A549 (cell line): Measurements from ENCODE around the gene TRNP1. TPM values are rescaled to one million over a fixed set of nuclear protein-coding genes. Genes with fewer than 3 reads are reported as not detected.
A peak's percentile ranks its signal among the peaks of the same experiment; 100 is the strongest.

Experiments
- ATAC-seq, 2 experiments: fragments of 200-7000 bp in 1 of 2; fragments of >200 bp in 1 of 2; cut with Nextera tagmentation in 1 of 2; cut with Tn5 transposase in 1 of 2; 3 replicates each; pipeline versions ENCODE4 v1.8.0 to v1.9.1; 2018 to 2020; ENCODE audit warnings: mild to moderate bottlenecking in 1 of 2, moderate library complexity in 1 of 2
- CTCF ChIA-PET: fragments of 300-600 bp; sonication (Branson Sonifier 250); formaldehyde crosslinking; extraction: SDS; loops from one replicate; lab custom pipeline; 2021; ENCODE audit warnings: antibody characterized with exemption, inconsistent platforms; lab: Yijun Ruan, JAX
- POLR2A ChIA-PET: fragments of 350-600 bp; formaldehyde crosslinking; extraction: SDS; loops from one replicate; lab custom pipeline; 2021; ENCODE audit warnings: antibody characterized with exemption, inconsistent platforms; lab: Yijun Ruan, JAX
- DNase-seq, 2 experiments: peaks; one replicate each; pipeline versions ENCODE4 v3.0.0 to v3.0.0-alpha.2; 2011 to 2016; ENCODE audit warnings: low read depth in 1 of 2, low spot score in 1 of 2
- FAIRE-seq: peaks from 2 replicates; lab custom pipeline; 2011; peaks lifted over from hg19 to GRCh38; lab: Jason Lieb, UNC
- H3K27ac ChIP-seq, 2 experiments: fragments of >200 bp; sonication (Bioruptor Twin); formaldehyde crosslinking; 3 replicates each; pipeline ENCODE4 v1.5.1; 2016 to 2017
- H3K4me1 ChIP-seq: fragments of >200 bp; sonication (Bioruptor Twin); formaldehyde crosslinking; 3 replicates; pipeline ENCODE4 v1.6.1; 2016
- H3K4me2 ChIP-seq: fragments of >200 bp; sonication (Bioruptor Twin); formaldehyde crosslinking; 3 replicates; pipeline ENCODE4 v1.6.1; 2016
- H3K4me3 ChIP-seq: fragments of >200 bp; sonication (Bioruptor Twin); formaldehyde crosslinking; 3 replicates; pipeline ENCODE4 v1.5.1; 2016
- H3K9me3 ChIP-seq: fragments of >200 bp; sonication (Bioruptor Twin); formaldehyde crosslinking; 3 replicates; pipeline ENCODE4 v1.6.1; 2016
- ATOH8 ChIP-seq: fragments of 250-450 bp; sonication (Bioruptor Pico); IDR thresholded peaks from 2 replicates; pipeline ENCODE4 v1.5.0; 2020; ENCODE audit warnings: low read depth, mild to moderate bottlenecking, moderate library complexity
- BCL3 ChIP-seq: fragments of >200 bp; sonication (Bioruptor Twin); formaldehyde crosslinking; IDR thresholded peaks from 3 replicates; pipeline ENCODE4 v1.6.1; 2016
- BHLHE40 ChIP-seq: IDR thresholded peaks from 2 replicates; pipeline ENCODE4 v1.6.1; 2012; ENCODE audit warnings: low read depth, low read length, inconsistent platforms
- CEBPB ChIP-seq, 2 experiments: fragments of >200 bp in 1 of 2; sonication (Bioruptor Twin) in 1 of 2; formaldehyde crosslinking in 1 of 2; IDR thresholded peaks; 2 replicates each; pipeline ENCODE4 v1.6.1; 2012 to 2016
- CHD2 ChIP-seq: fragments of 150-350 bp; IDR thresholded peaks from 2 replicates; pipeline ENCODE4 v1.6.1; 2014; ENCODE audit warnings: low read length; ENCODE audit not compliant: partially characterized antibody
- CHD4 ChIP-seq: fragments of 200-600 bp; sonication (generic); IDR thresholded peaks from 2 replicates; pipeline ENCODE4 v1.6.1; 2016; ENCODE audit warnings: antibody characterized with exemption, mild to moderate bottlenecking, borderline replicate concordance
- EHF ChIP-seq: fragments of 250-450 bp; sonication (Bioruptor Pico); IDR thresholded peaks from 2 replicates; pipeline ENCODE4 v1.5.0; 2020; ENCODE audit warnings: mild to moderate bottlenecking
- EHMT2 ChIP-seq: fragments of 200-600 bp; sonication (generic); IDR thresholded peaks from 2 replicates; pipeline ENCODE4 v1.6.1; 2016; ENCODE audit warnings: antibody characterized with exemption, low read depth, mild to moderate bottlenecking, moderate library complexity
- EP300 ChIP-seq, 2 experiments: fragments of >200 bp; sonication (Bioruptor Twin); formaldehyde crosslinking; IDR thresholded peaks; 2 replicates in 1 of 2; 3 replicates in 1 of 2; pipeline ENCODE4 v1.6.1; 2016 to 2017
- FOSB ChIP-seq: fragments of 250-450 bp; sonication (Bioruptor Pico); IDR thresholded peaks from 2 replicates; pipeline ENCODE4 v1.5.0; 2020; ENCODE audit warnings: mild to moderate bottlenecking, moderate library complexity
- FOXS1 ChIP-seq: fragments of 250-450 bp; sonication (Bioruptor Pico); IDR thresholded peaks from 2 replicates; pipeline ENCODE4 v1.5.0; 2020; ENCODE audit warnings: mild to moderate bottlenecking, moderate library complexity
- GATA3 ChIP-seq: IDR thresholded peaks from 2 replicates; pipeline ENCODE4 v1.6.1; 2012; ENCODE audit warnings: borderline replicate concordance
- HEYL ChIP-seq: fragments of 250-450 bp; sonication (Bioruptor Pico); IDR thresholded peaks from 2 replicates; pipeline ENCODE4 v1.8.0; 2021; ENCODE audit warnings: mild to moderate bottlenecking, moderate library complexity
- HOXA7 ChIP-seq: fragments of 250-450 bp; sonication (Bioruptor Pico); IDR thresholded peaks from 2 replicates; pipeline ENCODE4 v1.5.0; 2020; ENCODE audit warnings: mild to moderate bottlenecking, moderate library complexity
- JUN ChIP-seq, 2 experiments: fragments of >200 bp; sonication (Bioruptor Twin); formaldehyde crosslinking; IDR thresholded peaks; 2 replicates in 1 of 2; 3 replicates in 1 of 2; pipeline ENCODE4 v1.6.1; 2016 to 2017
- KDM1A ChIP-seq: fragments of 200-600 bp; sonication (generic); IDR thresholded peaks from 2 replicates; pipeline ENCODE4 v1.6.1; 2016; ENCODE audit warnings: low read depth, mild to moderate bottlenecking
- KDM5A ChIP-seq: fragments of 200-600 bp; sonication (generic); IDR thresholded peaks from 2 replicates; pipeline ENCODE4 v1.6.1; 2016; ENCODE audit warnings: antibody characterized with exemption, mild to moderate bottlenecking
- MAFK ChIP-seq: fragments of 450-650 bp; IDR thresholded peaks from 2 replicates; pipeline ENCODE4 v1.6.1; 2014; ENCODE audit not compliant: partially characterized antibody
- MAZ ChIP-seq: fragments of 150-350 bp; IDR thresholded peaks from 2 replicates; pipeline ENCODE4 v1.6.1; 2014; ENCODE audit warnings: antibody characterized with exemption, low read depth, low read length, borderline replicate concordance
- NFE2L2 ChIP-seq: fragments of 150-350 bp; conservative IDR thresholded peaks from 2 replicates; pipeline ENCODE4 v1.6.1; 2014; ENCODE audit warnings: low read length
- NPAS2 ChIP-seq: fragments of 250-450 bp; sonication (Bioruptor Pico); IDR thresholded peaks from 2 replicates; pipeline ENCODE4 v1.8.0; 2022; ENCODE audit warnings: mild to moderate bottlenecking, moderate library complexity, borderline replicate concordance
- NR3C1 ChIP-seq: fragments of >200 bp; sonication (Bioruptor Twin); formaldehyde crosslinking; IDR thresholded peaks from 3 replicates; pipeline ENCODE4 v1.6.1; 2017
- PHF8 ChIP-seq: fragments of 200-600 bp; sonication (generic); IDR thresholded peaks from 2 replicates; pipeline ENCODE4 v1.6.1; 2016; ENCODE audit warnings: low read depth, mild to moderate bottlenecking, antibody characterized with exemption, moderate library complexity, borderline replicate concordance
- POLR2A ChIP-seq: IDR thresholded peaks from 2 replicates; pipeline ENCODE4 v1.6.1; 2012; ENCODE audit warnings: mild to moderate bottlenecking, low read length
- RAD21 ChIP-seq, 2 experiments: fragments of >200 bp in 1 of 2; sonication (Bioruptor Twin) in 1 of 2; formaldehyde crosslinking in 1 of 2; IDR thresholded peaks in 1 of 2; conservative IDR thresholded peaks in 1 of 2; 2 replicates in 1 of 2; 3 replicates in 1 of 2; pipeline ENCODE4 v1.6.1; 2012 to 2018; ENCODE audit warnings: inconsistent platforms in 1 of 2
- RFX5 ChIP-seq: fragments of 450-650 bp; IDR thresholded peaks from 2 replicates; pipeline ENCODE4 v1.7.1; 2014; ENCODE audit warnings: antibody characterized with exemption, mild to moderate bottlenecking, moderate library complexity
- TFCP2L1 ChIP-seq: fragments of 250-450 bp; sonication (Bioruptor Pico); IDR thresholded peaks from 2 replicates; pipeline ENCODE4 v1.5.0; 2021; ENCODE audit warnings: mild to moderate bottlenecking
- TP53 ChIP-seq: fragments of 250-450 bp; sonication (Bioruptor Pico); IDR thresholded peaks from 2 replicates; pipeline ENCODE4 v1.5.0; 2021; ENCODE audit warnings: mild to moderate bottlenecking, moderate library complexity
- ZFP36 ChIP-seq: fragments of 450-650 bp; IDR thresholded peaks from 2 replicates; pipeline ENCODE4 v1.6.1; 2014; ENCODE audit warnings: borderline replicate concordance; ENCODE audit not compliant: partially characterized antibody
- WGBS: methylation state at CpG from one replicate; pipeline ENCODE4 v1.1.6; 2017; ENCODE audit errors: missing lambda C conversion rate; 5-methylcytosine and 5-hydroxymethylcytosine counted together
- polyA minus RNA-seq: library from RNA; depleted of rRNA, polyadenylated mRNA; stranded (reverse); fragments of >200 nt; gene quantifications from 2 replicates; pipeline ENCODE4 v1.2.3, GENCODE V29; 2011; rRNA and poly(A)+ RNA removed
- polyA plus RNA-seq, 4 experiments: library from polyadenylated mRNA; depleted of rRNA in 3 of 4; stranded (reverse); fragments of >200 nt; fragmentation: RNase III in 1 of 4; extraction: RNeasy Plus Mini Kit Qiagen cat#74134 plus additional on column Dnase treatment in 1 of 4; gene quantifications; 2 replicates in 3 of 4; 3 replicates in 1 of 4; pipeline ENCODE4 v1.2.3, GENCODE V29; 2011 to 2017
- TF ChIP-seq, protein P1 (sequence below): IDR thresholded peaks from 2 replicates; pipeline ENCODE4 v1.6.1; 2012
- TF ChIP-seq, protein P2 (sequence below): IDR thresholded peaks from 2 replicates; pipeline ENCODE4 v1.6.1; 2012

TRNP1 gene, protein sequence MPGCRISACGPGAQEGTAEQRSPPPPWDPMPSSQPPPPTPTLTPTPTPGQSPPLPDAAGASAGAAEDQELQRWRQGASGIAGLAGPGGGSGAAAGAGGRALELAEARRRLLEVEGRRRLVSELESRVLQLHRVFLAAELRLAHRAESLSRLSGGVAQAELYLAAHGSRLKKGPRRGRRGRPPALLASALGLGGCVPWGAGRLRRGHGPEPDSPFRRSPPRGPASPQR
- 113 and 134 TPM in 2 replicates for polyA plus RNA-seq (2011; rRNA removed)
- polyA plus RNA-seq (2012; cell fraction: cytosol; rRNA removed) = 109 and 152 TPM in 2 replicates
- 100 and 141 TPM in 2 replicates for polyA plus RNA-seq (2012; cell fraction: nucleus; rRNA removed)
- polyA plus RNA-seq (2017; fragmentation: RNase III; extraction: RNeasy Plus Mini Kit Qiagen cat#74134 plus additional on column Dnase treatment) = 68.5 to 86.3 TPM (median 73.9 TPM) in 3 replicates
- polyA minus RNA-seq = 61.4 and 69.2 TPM in 2 replicates

GRCh38 chr1:26993237-26994019, at the start of gene TRNP1:
TSS of gene TRNP1 (plus strand) at chr1:26993692. CDS start at chr1:26993787, 95 bp downstream.
- no peak for FAIRE-seq
- Histone ChIP-seq H3K4me2 (peak within 1 kb of the TSS; percentile 99), H3K9me3 (no peaks in the 10 kb centered on the region), H3K4me3 (peak within 1 kb of the TSS; percentile 96), H3K4me1 (peaks cover 53% of the 10 kb centered on the region), H3K27ac (peak within 1 kb of the TSS; percentile 100)
- TF ChIP-seq KDM1A (no peak), NPAS2 (CRISPR knock-in tag) (no peak), HOXA7 (peak; percentile 17; the same call in 1 of the 2 replicates), JUN (IDR thresholded peaks at IDR 0.05) (peak in 1 of 2 experiments; percentile 94; a peak in 3 of 5 replicates), NFE2L2 (no peak), GATA3 (peak; percentile 45), ZFP36 (no peak), KDM5A (no peak), FOXS1 (CRISPR knock-in tag) (no peak), POLR2A (peak; percentile 99), BCL3 (peak; percentile 49; the same call in 1 of the 3 replicates), ATOH8 (CRISPR knock-in tag) (no peak), CHD2 (no peak), TFCP2L1 (peak; percentile 96), EHMT2 (no peak), MAZ (0 out of 2 replicates have a peak, but pooled peaks have one; percentile 62), FOSB (CRISPR knock-in tag) (peak; percentile 66; the same call in 1 of the 2 replicates), CHD4 (no peak), RAD21 (conservative IDR thresholded peaks at IDR 0.05 in 1 of 2, IDR thresholded peaks at IDR 0.05 in 1 of 2) (0 out of 5 replicates have a peak, but pooled peaks of 1 of the 2 experiments have one; percentile 17), EHF (CRISPR knock-in tag) (no peak)
- TF ChIP-seq, protein P1, sequence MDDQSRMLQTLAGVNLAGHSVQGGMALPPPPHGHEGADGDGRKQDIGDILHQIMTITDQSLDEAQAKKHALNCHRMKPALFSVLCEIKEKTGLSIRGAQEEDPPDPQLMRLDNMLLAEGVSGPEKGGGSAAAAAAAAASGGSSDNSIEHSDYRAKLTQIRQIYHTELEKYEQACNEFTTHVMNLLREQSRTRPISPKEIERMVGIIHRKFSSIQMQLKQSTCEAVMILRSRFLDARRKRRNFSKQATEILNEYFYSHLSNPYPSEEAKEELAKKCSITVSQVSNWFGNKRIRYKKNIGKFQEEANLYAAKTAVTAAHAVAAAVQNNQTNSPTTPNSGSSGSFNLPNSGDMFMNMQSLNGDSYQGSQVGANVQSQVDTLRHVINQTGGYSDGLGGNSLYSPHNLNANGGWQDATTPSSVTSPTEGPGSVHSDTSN = peak; percentile 93
- peak; percentile 36 to 56 for ATAC-seq
- ChIA-PET CTCF (interaction anchor here (1.0 to 10.6 kb wide), 7 partner anchors 13 to 105 kb away, joined by 3 to 188 read pairs (median 4); no protein-coding TSS in a partner anchor), POLR2A (interaction anchor here (0.7 to 1.7 kb wide), 11 partner anchors 8 to 130 kb away, joined by 3 to 8 read pairs (median 4); partner anchors contain the start of gene TENT5B)
- WGBS = 0% methylated on average over 7 of the region's 61 CpGs
- DNase-seq = peak; percentile 77 to 91

DNA sequence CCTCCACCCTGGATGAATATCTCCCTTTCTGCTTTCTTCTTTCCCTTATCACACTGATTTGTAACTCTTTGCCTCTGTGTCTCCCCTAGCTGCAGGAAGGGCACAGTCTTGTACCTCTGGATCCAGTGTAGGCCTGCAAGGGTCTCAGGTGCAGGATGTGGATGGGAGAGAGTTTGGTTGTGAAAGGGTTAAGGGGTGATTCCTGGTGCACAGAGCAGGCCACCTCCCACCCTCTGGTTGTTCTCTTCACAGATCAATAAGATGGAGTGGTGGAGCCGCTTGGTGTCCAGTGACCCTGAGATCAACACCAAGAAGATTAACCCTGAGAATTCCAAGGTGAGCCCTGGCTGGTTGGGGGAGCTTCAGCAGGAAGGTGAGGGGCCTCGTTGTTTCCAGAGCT, 48.4 kb upstream of the TRNP1 start:
- POLR2A ChIA-PET = no interaction called here
- no peak overlapping the region for H3K27ac ChIP-seq
- H3K4me3 ChIP-seq = no peak overlapping the region
- no peaks in the 10 kb centered on the region; the same call in 2 of the 3 replicates for H3K4me1 ChIP-seq
- TF ChIP-seq NPAS2 (CRISPR knock-in tag) (no peak), NR3C1 (no peak), KDM1A (no peak), EP300 (IDR thresholded peaks at IDR 0.05) (no peak), MAFK (no peak), RAD21 (conservative IDR thresholded peaks at IDR 0.05 in 1 of 2, IDR thresholded peaks at IDR 0.05 in 1 of 2) (no peak), EHF (CRISPR knock-in tag) (no peak), TFCP2L1 (no peak), HEYL (CRISPR knock-in tag) (no peak), PHF8 (no peak), TP53 (CRISPR knock-in tag) (no peak), KDM5A (no peak), CEBPB (IDR thresholded peaks at IDR 0.05) (no peak), FOXS1 (CRISPR knock-in tag) (no peak), CHD4 (no peak), RFX5 (no peak), MAZ (no peak), BHLHE40 (no peak)
- TF ChIP-seq, protein P2, sequence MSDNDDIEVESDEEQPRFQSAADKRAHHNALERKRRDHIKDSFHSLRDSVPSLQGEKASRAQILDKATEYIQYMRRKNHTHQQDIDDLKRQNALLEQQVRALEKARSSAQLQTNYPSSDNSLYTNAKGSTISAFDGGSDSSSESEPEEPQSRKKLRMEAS = no peak
- TF ChIP-seq, all 56 proteins: peak for 0
- Histone ChIP-seq H3K9me3 (no peaks in the 10 kb centered on the region), H3K4me2 (no peak overlapping the region)
- no peak for DNase-seq
- no peak for ATAC-seq
- CTCF ChIA-PET = no interaction called here
- 71% methylated on average over 1 of the region's 2 CpGs for WGBS
- FAIRE-seq = no peak
